Neural cell (in vitro differentiated cells): ENCODE data around the gene NLRP3.
"Not testable (repeated sequence)": the region's sequence is repeated elsewhere in the genome, so short reads cannot be mapped to it uniquely, and the experiment has no call there.

Experiments
- EP300 ChIP-seq: fragments of 450-650 bp; conservative IDR thresholded peaks from 2 replicates; pipeline ENCODE4 v1.6.1; 2014; ENCODE audit warnings: antibody characterized with exemption, mild to moderate bottlenecking, moderate library complexity; ENCODE audit not compliant: poor library complexity, severe bottlenecking
- MXI1 ChIP-seq: fragments of 450-650 bp; conservative IDR thresholded peaks from 2 replicates; pipeline ENCODE4 v1.6.1; 2014; ENCODE audit warnings: antibody characterized with exemption, mild to moderate bottlenecking; ENCODE audit not compliant: poor library complexity, severe bottlenecking
- TF ChIP-seq, protein P1 (sequence below): fragments of 450-650 bp; IDR thresholded peaks from 2 replicates; pipeline ENCODE4 v1.5.1; 2014; ENCODE audit warnings: antibody characterized with exemption, mild to moderate bottlenecking, moderate library complexity; ENCODE audit not compliant: poor library complexity, severe bottlenecking

DNA sequence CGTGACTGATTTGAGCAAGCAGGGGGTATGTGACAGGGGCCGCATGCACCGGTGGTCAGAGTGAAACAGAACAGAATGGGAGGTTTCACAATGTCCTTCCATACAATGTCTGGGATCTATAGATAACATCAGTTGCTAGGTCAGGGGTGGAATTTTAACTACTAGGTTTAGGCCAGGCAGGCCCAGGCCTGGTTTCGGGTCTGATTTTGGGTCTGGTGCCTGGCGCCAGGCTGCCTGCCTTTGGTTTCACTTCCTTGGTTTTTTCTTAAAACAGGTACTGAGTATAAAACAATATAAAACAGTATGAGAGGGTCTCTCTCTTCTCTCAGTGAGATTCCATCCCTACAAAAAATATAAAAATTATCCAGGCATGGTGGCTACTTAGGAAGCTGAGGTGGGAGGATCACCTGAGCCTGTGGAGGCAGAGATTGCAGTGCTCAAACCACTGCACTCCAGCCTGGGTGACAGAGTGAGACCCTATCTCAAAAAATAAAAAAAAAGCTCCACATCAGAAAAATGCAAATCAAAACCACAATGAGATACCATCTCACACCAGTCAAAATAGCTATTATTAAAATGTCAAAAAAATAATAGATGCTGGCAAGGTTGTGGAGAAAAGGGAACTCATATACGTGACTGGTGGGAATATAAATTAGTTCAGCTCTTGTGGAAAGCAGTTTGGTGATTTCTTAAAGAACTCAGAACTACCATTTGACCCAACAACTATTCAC lies 60.5 kb downstream of the NLRP3 start:
- TF ChIP-seq, protein P1, sequence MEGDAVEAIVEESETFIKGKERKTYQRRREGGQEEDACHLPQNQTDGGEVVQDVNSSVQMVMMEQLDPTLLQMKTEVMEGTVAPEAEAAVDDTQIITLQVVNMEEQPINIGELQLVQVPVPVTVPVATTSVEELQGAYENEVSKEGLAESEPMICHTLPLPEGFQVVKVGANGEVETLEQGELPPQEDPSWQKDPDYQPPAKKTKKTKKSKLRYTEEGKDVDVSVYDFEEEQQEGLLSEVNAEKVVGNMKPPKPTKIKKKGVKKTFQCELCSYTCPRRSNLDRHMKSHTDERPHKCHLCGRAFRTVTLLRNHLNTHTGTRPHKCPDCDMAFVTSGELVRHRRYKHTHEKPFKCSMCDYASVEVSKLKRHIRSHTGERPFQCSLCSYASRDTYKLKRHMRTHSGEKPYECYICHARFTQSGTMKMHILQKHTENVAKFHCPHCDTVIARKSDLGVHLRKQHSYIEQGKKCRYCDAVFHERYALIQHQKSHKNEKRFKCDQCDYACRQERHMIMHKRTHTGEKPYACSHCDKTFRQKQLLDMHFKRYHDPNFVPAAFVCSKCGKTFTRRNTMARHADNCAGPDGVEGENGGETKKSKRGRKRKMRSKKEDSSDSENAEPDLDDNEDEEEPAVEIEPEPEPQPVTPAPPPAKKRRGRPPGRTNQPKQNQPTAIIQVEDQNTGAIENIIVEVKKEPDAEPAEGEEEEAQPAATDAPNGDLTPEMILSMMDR: not testable (repeated sequence)
- TF ChIP-seq EP300, MXI1: not testable (repeated sequence)
